Measurements from ENCODE around the gene SERPINA9. TPM values are rescaled to one million over a fixed set of nuclear protein-coding genes. Genes with fewer than 3 reads are reported as not detected.

SERPINA9 gene
- total RNA-seq, 1 experiment from 2014 or later, result not detected

DNA sequence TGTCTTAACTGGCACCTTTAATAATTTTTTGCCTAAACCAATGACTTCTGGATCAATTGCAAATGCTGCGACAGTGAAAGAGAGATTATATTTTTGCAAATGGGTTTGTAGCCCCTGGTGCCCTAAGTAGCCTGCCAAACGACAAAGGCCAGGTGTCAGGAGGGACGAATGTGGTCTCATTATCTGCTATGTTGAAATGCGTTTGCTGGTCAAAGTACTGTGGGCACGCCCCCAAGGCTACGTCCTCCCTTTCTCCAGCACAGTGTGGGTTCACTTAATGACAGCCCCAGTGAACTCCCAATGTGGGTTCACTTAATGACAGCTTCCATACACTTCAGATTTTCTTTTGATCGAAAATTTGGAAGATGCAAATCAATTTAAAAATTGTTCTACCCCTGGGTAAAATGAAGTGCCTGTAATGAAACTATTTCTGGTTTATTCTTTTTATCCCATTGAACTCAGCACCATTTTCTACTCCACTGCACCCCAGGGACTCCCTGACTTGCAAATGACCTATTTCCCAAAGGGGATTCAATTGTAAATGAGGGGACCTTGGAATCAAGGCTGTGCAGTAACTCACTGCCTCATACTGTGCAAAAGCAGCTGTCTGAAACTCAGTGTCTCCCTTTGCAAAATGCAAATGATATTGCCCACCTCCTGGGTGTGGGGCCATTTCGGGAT is 24.8 kb downstream of the SERPINA9 start:
- H3K27me3 ChIP-seq (ENCODE audit: insufficient read depth, low read length), result peaks cover 69% of the 10 kb centered on the region
- DNase-seq (ENCODE audit: low read depth, low spot score), result no peak
- ChIA-PET CTCF (no interaction called here), RAD21 (ENCODE audit: low non-redundant PET in 1 of 2, low total read pairs in 2 of 2, uncharacterized antibody in 2 of 2, unreplicated experiment in 2 of 2) (no interaction called here), POLR2A (no interaction called here)
- no TSS peak for BruUV-seq (replicated peaks)
- no peaks in the 10 kb centered on the region for H3K4me1 ChIP-seq (ENCODE audit: control insufficient read depth in 1 of 2, insufficient read depth in 2 of 2, low read length in 2 of 2)
- H2AFZ ChIP-seq (ENCODE audit: low read depth, low read length, poor library complexity, severe bottlenecking), result no peak overlapping the region
- TF ChIP-seq SP1 (IDR thresholded peaks at IDR 0.05; ENCODE audit: low read depth) (no peak), JUND (IDR thresholded peaks at IDR 0.05) (no peak), POLR2A (IDR thresholded peaks at IDR 0.05; ENCODE audit: borderline replicate concordance, extremely low read depth, insufficient read depth, insufficient read length) (no peak), ZFX (IDR thresholded peaks at IDR 0.05) (no peak), POLR2AphosphoS5 (IDR thresholded peaks at IDR 0.05; ENCODE audit: low read depth, low read length) (no peak)
- H3K4me3 ChIP-seq (replicated peaks in 1 of 2; ENCODE audit: low read depth in 1 of 2, low read length in 2 of 2), result no peak overlapping the region
- H3K9me3 ChIP-seq (ENCODE audit: control insufficient read depth in 1 of 2, insufficient read depth in 1 of 2, low read depth in 1 of 2, low read length in 2 of 2), result no peaks in the 10 kb centered on the region
- no peak overlapping the region for H3K27ac ChIP-seq (ENCODE audit: low read depth, low read length)
- no peak overlapping the region for H3K4me2 ChIP-seq (ENCODE audit: low read length)
- H3K9ac ChIP-seq (ENCODE audit: low read length), result no peak overlapping the region
- no peaks in the 10 kb centered on the region for H3K79me2 ChIP-seq (ENCODE audit: insufficient read depth, low read length)
- H3K9me2 ChIP-seq (ENCODE audit: insufficient read depth), result no peaks in the 10 kb centered on the region
- intact Hi-C loops (cut with micrococcal nuclease), result no loop called here
- no peaks in the 10 kb centered on the region for H4K20me1 ChIP-seq (ENCODE audit: insufficient read depth)
- no peak for ATAC-seq
- no peaks in the 10 kb centered on the region for H3K36me3 ChIP-seq (ENCODE audit: control insufficient read depth in 1 of 2, insufficient read depth in 2 of 2, low read length in 2 of 2)

DNA sequence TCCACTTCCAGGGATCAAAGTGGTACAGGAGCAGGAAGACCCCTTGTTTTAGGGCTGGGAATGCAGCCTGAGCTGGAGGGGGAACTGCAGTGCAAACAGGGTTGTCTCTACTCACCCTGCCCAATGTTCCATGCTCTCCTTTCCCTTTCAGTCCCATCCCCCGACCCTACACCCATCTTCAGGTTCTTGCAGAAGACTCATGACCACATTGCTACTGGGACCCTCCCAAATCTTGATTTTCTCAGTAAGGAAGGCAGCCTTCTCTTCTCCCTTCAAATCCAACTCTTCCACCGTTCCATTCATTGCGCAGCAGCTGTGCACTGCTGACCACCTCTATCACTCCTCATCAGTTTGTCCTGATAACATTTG is 25.3 kb downstream of the SERPINA9 start:
- Histone ChIP-seq H3K9me2 (ENCODE audit: insufficient read depth) (no peaks in the 10 kb centered on the region), H3K9me3 (ENCODE audit: control insufficient read depth in 1 of 2, insufficient read depth in 1 of 2, low read depth in 1 of 2, low read length in 2 of 2) (no peaks in the 10 kb centered on the region), H3K36me3 (ENCODE audit: control insufficient read depth in 1 of 2, insufficient read depth in 2 of 2, low read length in 2 of 2) (no peaks in the 10 kb centered on the region), H4K20me1 (ENCODE audit: insufficient read depth) (no peaks in the 10 kb centered on the region), H3K79me2 (ENCODE audit: insufficient read depth, low read length) (no peaks in the 10 kb centered on the region), H3K4me2 (ENCODE audit: low read length) (no peak overlapping the region), H3K27me3 (ENCODE audit: insufficient read depth, low read length) (peaks cover 72% of the 10 kb centered on the region), H3K9ac (ENCODE audit: low read length) (no peak overlapping the region), H3K4me3 (replicated peaks in 1 of 2; ENCODE audit: low read depth in 1 of 2, low read length in 2 of 2) (no peak overlapping the region), H2AFZ (ENCODE audit: low read depth, low read length, poor library complexity, severe bottlenecking) (no peak overlapping the region), H3K4me1 (ENCODE audit: control insufficient read depth in 1 of 2, insufficient read depth in 2 of 2, low read length in 2 of 2) (no peaks in the 10 kb centered on the region), H3K27ac (ENCODE audit: low read depth, low read length) (no peak overlapping the region)
- intact Hi-C loops (cut with micrococcal nuclease), result no loop called here
- ChIA-PET CTCF (no interaction called here), POLR2A (no interaction called here), RAD21 (ENCODE audit: low non-redundant PET in 1 of 2, low total read pairs in 2 of 2, uncharacterized antibody in 2 of 2, unreplicated experiment in 2 of 2) (no interaction called here)
- TF ChIP-seq ELF1 (IDR thresholded peaks at IDR 0.05; ENCODE audit: borderline replicate concordance, low read depth) (no peak), RAD21 (IDR thresholded peaks at IDR 0.05; ENCODE audit: low read depth) (no peak), SP1 (IDR thresholded peaks at IDR 0.05; ENCODE audit: low read depth) (no peak), CBX3 (IDR thresholded peaks at IDR 0.05; ENCODE audit: low read depth) (no peak)
- TF ChIP-seq, protein P1, sequence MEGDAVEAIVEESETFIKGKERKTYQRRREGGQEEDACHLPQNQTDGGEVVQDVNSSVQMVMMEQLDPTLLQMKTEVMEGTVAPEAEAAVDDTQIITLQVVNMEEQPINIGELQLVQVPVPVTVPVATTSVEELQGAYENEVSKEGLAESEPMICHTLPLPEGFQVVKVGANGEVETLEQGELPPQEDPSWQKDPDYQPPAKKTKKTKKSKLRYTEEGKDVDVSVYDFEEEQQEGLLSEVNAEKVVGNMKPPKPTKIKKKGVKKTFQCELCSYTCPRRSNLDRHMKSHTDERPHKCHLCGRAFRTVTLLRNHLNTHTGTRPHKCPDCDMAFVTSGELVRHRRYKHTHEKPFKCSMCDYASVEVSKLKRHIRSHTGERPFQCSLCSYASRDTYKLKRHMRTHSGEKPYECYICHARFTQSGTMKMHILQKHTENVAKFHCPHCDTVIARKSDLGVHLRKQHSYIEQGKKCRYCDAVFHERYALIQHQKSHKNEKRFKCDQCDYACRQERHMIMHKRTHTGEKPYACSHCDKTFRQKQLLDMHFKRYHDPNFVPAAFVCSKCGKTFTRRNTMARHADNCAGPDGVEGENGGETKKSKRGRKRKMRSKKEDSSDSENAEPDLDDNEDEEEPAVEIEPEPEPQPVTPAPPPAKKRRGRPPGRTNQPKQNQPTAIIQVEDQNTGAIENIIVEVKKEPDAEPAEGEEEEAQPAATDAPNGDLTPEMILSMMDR (IDR thresholded peaks at IDR 0.05 in 2 of 3, conservative IDR thresholded peaks at IDR 0.05 in 1 of 3; ENCODE audit: borderline replicate concordance in 1 of 3, insufficient read depth in 1 of 3, low read depth in 2 of 3, low read length in 2 of 3), result no peak
- ATAC-seq (no peak), DNase-seq (ENCODE audit: low read depth, low spot score) (no peak)
- no TSS peak for BruUV-seq (replicated peaks)
